ENCODE data around the gene IL1RN. TPM values are rescaled to one million over a fixed set of nuclear protein-coding genes. Genes with fewer than 3 reads are reported as not detected.
A peak's percentile ranks its signal among the peaks of the same experiment; 100 is the strongest.

The IL1RN gene
- total and polyA plus RNA-seq, 2 of the 13 experiments (the other 11 are each of a cell fraction or from before 2014, with no cell fraction given), result 21.2 to 101 TPM

DNA sequence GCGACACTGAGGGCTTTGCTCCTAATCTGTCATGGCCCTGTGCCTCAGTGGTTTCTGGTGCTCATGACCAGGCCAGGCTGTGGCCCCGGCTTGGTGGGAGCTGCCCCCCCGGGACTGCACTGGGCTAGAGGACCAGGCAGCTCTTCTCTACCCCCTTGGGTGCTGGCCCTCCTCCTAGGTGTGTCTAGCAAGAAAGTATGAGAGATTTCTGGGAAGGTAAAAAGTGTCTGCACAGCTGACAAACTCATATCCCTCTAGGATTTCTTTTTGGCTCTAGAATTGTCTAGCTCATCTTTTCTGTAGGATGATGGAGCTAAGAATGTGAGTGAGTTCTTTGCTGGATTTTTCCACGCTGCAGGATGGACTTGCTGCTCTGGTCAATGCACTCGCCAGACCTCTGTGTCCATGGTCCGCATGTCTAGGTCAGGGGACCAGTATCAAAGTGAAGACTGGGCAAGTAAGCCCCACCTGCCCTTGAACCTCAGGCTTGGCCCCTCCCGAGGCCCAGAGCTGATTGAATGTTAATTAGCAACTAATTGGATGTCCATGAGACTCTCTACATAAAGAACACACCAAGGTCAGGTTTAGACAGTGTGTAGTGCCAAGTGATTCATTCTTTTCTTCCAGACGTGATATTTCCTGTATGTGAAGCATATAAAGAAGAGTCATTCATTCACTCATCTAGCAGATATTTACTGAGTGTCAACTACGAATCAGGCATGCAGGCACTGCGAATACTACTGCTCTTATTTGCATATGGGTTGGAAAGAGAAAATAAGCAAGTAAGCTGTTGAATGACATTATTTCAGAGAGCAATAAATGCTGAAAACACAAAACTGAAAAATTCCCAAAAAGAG, 30.7 kb downstream of the IL1RN start (continued):
- TF ChIP-seq, protein P1, sequence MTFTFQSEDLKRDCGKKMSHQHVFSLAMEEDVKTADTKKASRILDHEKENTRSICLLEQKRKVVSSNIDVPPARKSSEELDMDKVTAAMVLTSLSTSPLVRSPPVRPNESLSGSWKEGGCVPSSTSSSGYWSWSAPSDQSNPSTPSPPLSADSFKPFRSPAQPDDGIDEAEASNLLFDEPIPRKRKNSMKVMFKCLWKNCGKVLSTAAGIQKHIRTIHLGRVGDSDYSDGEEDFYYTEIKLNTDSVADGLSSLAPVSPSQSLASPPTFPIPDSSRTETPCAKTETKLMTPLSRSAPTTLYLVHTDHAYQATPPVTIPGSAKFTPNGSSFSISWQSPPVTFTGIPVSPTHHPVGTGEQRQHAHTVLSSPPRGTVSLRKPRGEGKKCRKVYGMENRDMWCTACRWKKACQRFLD (CRISPR knock-in tag; IDR thresholded peaks at IDR 0.05; ENCODE audit: borderline replicate concordance), result no peak
- TF ChIP-seq, protein P2, sequence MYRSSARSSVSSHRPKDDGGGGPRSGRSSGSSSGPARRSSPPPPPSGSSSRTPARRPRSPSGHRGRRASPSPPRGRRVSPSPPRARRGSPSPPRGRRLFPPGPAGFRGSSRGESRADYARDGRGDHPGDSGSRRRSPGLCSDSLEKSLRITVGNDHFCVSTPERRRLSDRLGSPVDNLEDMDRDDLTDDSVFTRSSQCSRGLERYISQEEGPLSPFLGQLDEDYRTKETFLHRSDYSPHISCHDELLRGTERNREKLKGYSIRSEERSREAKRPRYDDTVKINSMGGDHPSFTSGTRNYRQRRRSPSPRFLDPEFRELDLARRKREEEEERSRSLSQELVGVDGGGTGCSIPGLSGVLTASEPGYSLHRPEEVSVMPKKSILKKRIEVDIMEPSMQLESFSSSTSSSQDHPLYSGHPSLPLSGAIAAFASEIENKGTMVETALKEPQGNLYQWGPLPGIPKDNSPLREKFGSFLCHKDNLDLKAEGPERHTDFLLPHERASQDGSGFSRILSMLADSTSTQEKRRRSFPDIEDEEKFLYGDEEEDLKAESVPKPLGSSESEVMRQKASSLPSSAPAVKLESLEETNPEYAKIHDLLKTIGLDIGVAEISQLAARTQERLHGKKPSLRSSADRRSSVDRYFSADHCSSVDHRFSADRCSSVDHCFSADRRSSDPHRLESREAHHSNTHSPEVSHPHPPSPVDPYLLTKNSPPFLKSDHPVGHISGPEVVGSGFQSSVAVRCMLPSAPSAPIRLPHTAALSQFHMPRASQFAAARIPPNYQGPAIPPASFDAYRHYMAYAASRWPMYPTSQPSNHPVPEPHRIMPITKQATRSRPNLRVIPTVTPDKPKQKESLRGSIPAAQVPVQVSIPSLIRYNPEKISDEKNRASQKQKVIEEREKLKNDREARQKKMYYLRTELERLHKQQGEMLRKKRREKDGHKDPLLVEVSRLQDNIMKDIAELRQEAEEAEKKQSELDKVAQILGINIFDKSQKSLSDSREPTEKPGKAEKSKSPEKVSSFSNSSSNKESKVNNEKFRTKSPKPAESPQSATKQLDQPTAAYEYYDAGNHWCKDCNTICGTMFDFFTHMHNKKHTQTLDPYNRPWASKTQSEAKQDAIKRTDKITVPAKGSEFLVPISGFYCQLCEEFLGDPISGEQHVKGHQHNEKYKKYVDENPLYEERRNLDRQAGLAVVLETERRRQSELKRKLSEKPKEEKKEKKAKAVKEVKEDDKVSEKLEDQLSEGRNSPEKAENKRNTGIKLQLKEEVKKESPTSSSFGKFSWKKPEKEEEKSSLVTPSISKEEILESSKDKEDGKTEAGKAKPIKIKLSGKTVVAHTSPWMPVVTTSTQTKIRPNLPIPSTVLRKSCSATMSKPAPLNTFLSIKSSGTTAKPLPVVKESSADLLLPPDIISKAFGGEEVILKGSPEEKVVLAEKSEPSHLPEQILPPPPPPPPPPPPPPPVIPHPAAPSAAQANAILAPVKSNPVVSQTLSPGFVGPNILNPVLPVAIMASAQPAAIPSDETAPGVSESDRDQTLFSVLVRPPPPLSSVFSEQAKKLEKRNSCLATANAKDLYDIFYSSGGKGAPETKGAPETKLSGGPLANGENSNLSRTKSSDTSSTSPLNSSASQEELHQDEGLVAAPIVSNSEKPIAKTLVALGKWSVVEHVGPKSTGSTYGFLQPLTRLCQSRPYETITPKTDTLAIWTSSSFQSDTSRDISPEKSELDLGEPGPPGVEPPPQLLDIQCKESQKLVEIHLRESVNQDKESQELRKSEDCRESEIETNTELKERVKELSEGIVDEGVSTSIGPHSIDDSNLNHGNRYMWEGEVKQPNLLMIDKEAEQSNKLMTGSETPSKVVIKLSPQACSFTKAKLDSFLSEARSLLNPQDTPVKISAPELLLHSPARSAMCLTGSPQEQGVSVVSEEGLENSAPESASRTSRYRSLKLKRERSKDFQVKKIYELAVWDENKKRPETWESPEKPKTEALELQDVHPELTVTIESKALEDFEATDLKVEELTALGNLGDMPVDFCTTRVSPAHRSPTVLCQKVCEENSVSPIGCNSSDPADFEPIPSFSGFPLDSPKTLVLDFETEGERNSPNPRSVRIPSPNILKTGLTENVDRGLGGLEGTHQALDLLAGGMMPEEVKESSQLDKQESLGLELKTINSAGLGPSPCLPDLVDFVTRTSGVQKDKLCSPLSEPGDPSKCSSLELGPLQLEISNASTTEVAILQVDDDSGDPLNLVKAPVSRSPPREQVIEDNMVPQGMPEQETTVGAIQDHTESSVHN (CRISPR knock-in tag; IDR thresholded peaks at IDR 0.05), result no peak
- TF ChIP-seq, protein P3, sequence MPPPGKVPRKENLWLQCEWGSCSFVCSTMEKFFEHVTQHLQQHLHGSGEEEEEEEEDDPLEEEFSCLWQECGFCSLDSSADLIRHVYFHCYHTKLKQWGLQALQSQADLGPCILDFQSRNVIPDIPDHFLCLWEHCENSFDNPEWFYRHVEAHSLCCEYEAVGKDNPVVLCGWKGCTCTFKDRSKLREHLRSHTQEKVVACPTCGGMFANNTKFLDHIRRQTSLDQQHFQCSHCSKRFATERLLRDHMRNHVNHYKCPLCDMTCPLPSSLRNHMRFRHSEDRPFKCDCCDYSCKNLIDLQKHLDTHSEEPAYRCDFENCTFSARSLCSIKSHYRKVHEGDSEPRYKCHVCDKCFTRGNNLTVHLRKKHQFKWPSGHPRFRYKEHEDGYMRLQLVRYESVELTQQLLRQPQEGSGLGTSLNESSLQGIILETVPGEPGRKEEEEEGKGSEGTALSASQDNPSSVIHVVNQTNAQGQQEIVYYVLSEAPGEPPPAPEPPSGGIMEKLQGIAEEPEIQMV (CRISPR knock-in tag; IDR thresholded peaks at IDR 0.05; ENCODE audit: low read depth), result no peak
- TF ChIP-seq RCOR2 (CRISPR knock-in tag; IDR thresholded peaks at IDR 0.05) (no peak), CBFB (CRISPR knock-in tag; IDR thresholded peaks at IDR 0.05) (no peak), KAT7 (CRISPR knock-in tag; IDR thresholded peaks at IDR 0.05; ENCODE audit: borderline replicate concordance) (no peak), HNRNPL (IDR thresholded peaks at IDR 0.05; ENCODE audit: low read depth, low read length) (no peak), SOX6 (IDR thresholded peaks at IDR 0.05) (no peak), SOX6 (CRISPR knock-in tag; IDR thresholded peaks at IDR 0.05) (peak; percentile 54; the same call in 1 of the 2 replicates), TCF7 (IDR thresholded peaks at IDR 0.05; ENCODE audit: low read depth) (no peak), CHD2 (IDR thresholded peaks at IDR 0.05; ENCODE audit: low read depth, low read length) (no peak)
- TF ChIP-seq, protein P4, sequence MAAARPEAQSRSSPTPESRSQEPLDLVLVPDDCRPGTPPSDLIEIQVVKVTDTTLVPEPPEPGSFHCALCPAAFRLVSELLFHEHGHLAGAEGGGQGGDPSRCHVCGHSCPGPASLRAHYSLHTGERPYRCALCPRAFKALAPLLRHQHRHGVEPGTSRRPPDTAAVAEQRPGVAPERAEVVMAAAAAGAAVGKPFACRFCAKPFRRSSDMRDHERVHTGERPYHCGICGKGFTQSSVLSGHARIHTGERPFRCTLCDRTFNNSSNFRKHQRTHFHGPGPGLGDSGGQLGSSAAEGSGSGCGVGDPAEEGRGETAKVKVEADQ (CRISPR knock-in tag; IDR thresholded peaks at IDR 0.05; ENCODE audit: borderline replicate concordance), result 0 out of 2 replicates have a peak, but pooled peaks have one; percentile 41
- TF ChIP-seq, protein P5, sequence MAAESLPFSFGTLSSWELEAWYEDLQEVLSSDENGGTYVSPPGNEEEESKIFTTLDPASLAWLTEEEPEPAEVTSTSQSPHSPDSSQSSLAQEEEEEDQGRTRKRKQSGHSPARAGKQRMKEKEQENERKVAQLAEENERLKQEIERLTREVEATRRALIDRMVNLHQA (CRISPR knock-in tag; IDR thresholded peaks at IDR 0.05), result no peak
- TF ChIP-seq, protein P6, sequence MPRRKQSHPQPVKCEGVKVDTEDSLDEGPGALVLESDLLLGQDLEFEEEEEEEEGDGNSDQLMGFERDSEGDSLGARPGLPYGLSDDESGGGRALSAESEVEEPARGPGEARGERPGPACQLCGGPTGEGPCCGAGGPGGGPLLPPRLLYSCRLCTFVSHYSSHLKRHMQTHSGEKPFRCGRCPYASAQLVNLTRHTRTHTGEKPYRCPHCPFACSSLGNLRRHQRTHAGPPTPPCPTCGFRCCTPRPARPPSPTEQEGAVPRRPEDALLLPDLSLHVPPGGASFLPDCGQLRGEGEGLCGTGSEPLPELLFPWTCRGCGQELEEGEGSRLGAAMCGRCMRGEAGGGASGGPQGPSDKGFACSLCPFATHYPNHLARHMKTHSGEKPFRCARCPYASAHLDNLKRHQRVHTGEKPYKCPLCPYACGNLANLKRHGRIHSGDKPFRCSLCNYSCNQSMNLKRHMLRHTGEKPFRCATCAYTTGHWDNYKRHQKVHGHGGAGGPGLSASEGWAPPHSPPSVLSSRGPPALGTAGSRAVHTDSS (CRISPR knock-in tag; conservative IDR thresholded peaks at IDR 0.05), result no peak
